ENCODE data around the gene WNK3. TPM values are rescaled to one million over a fixed set of nuclear protein-coding genes. Genes with fewer than 3 reads are reported as not detected.

WNK3 gene
- total and polyA plus RNA-seq, 2 experiments from 2014 or later = 27.6 to 57.5 TPM

- no peaks in the 10 kb centered on the region for H3K4me1 Mint-ChIP-seq
- no peak for DNase-seq (ENCODE audit: low spot score)
- no peak overlapping the region for H3K4me3 Mint-ChIP-seq
- no peaks in the 10 kb centered on the region for H3F3A ChIP-seq (replicated peaks; ENCODE audit: low read depth)
- no peaks in the 10 kb centered on the region for H3K27me3 ChIP-seq (ENCODE audit: insufficient read depth)
- no peak for ATAC-seq
- TF ChIP-seq, protein P1, sequence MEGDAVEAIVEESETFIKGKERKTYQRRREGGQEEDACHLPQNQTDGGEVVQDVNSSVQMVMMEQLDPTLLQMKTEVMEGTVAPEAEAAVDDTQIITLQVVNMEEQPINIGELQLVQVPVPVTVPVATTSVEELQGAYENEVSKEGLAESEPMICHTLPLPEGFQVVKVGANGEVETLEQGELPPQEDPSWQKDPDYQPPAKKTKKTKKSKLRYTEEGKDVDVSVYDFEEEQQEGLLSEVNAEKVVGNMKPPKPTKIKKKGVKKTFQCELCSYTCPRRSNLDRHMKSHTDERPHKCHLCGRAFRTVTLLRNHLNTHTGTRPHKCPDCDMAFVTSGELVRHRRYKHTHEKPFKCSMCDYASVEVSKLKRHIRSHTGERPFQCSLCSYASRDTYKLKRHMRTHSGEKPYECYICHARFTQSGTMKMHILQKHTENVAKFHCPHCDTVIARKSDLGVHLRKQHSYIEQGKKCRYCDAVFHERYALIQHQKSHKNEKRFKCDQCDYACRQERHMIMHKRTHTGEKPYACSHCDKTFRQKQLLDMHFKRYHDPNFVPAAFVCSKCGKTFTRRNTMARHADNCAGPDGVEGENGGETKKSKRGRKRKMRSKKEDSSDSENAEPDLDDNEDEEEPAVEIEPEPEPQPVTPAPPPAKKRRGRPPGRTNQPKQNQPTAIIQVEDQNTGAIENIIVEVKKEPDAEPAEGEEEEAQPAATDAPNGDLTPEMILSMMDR (conservative IDR thresholded peaks at IDR 0.05; ENCODE audit: low read depth in 2 of 2) = no peak
- no peak for TF ChIP-seq EZH2 (IDR thresholded peaks at IDR 0.05; ENCODE audit: low read depth, unreplicated experiment)
- no peak for TF ChIP-seq ETS1 (IDR thresholded peaks at IDR 0.05)
- TF ChIP-seq NANOG (IDR thresholded peaks at IDR 0.05; ENCODE audit: borderline replicate concordance) = no peak
- no peak for TF ChIP-seq POLR2AphosphoS5 (IDR thresholded peaks at IDR 0.05; ENCODE audit: low read depth)
- H3K4me1 ChIP-seq (ENCODE audit: insufficient read depth) = no peaks in the 10 kb centered on the region
- H3K27ac ChIP-seq (ENCODE audit: low read depth) = no peak overlapping the region
- peaks cover 3% of the 10 kb centered on the region; the same call in 1 of the 2 replicates for H3K36me3 ChIP-seq (ENCODE audit: insufficient read depth)
- no peak overlapping the region for H3K4me2 ChIP-seq
- H3K79me2 ChIP-seq (replicated peaks; ENCODE audit: insufficient read depth) = no peaks in the 10 kb centered on the region
- H3K36me3 Mint-ChIP-seq (ENCODE audit: low read depth) = peaks cover 12% of the 10 kb centered on the region
- H2AFZ ChIP-seq = no peak overlapping the region
- H3K27ac Mint-ChIP-seq = no peak overlapping the region
- no peaks in the 10 kb centered on the region for H3K9me3 Mint-ChIP-seq
- H4K20me1 ChIP-seq (replicated peaks; ENCODE audit: insufficient read depth) = no peaks in the 10 kb centered on the region
- no peaks in the 10 kb centered on the region for H3K27me3 Mint-ChIP-seq (ENCODE audit: insufficient read depth, low read depth, poor library complexity)
- no peak overlapping the region for H3K4me3 ChIP-seq
- H3K9me2 ChIP-seq (ENCODE audit: insufficient read depth) = no peaks in the 10 kb centered on the region
These were observed 51.5 kb downstream of the WNK3 start for GRCh38 chrX:54306379-54306778.

DNA sequence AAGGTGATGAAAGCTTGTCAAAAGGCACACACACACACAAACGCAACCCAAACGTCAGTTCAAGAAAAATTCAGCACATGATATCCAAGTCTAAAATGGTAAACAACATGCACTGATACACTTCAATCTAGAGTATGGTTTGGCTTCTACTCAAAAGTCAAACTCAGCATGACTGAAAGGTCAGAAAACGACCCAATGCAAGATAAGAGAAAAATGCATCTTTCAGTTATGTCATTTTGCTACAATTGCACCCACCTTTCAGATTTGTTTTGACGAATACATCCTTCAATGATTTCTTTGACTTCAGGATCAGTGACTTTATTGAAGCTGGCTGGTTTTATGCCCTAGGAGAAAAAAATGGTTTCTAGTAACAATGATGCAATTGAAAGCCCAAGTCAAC is 56.3 kb downstream of the WNK3 start:
- Mint-ChIP-seq H3K36me3 (ENCODE audit: low read depth) (peaks cover 6% of the 10 kb centered on the region), H3K4me3 (no peak overlapping the region), H3K9me3 (no peaks in the 10 kb centered on the region), H3K27me3 (ENCODE audit: insufficient read depth, low read depth, poor library complexity) (no peaks in the 10 kb centered on the region), H3K4me1 (no peaks in the 10 kb centered on the region), H3K27ac (no peak overlapping the region)
- Histone ChIP-seq H3K27ac (ENCODE audit: low read depth) (no peak overlapping the region), H3K4me2 (no peak overlapping the region), H2AFZ (no peak overlapping the region), H3F3A (replicated peaks; ENCODE audit: low read depth) (no peaks in the 10 kb centered on the region), H3K4me1 (ENCODE audit: insufficient read depth) (no peaks in the 10 kb centered on the region), H3K36me3 (ENCODE audit: insufficient read depth) (no peaks in the 10 kb centered on the region), H3K4me3 (no peak overlapping the region), H3K79me2 (replicated peaks; ENCODE audit: insufficient read depth) (no peaks in the 10 kb centered on the region), H4K20me1 (replicated peaks; ENCODE audit: insufficient read depth) (no peaks in the 10 kb centered on the region), H3K27me3 (ENCODE audit: insufficient read depth) (no peaks in the 10 kb centered on the region), H3K9me2 (ENCODE audit: insufficient read depth) (no peaks in the 10 kb centered on the region)
- DNase-seq (ENCODE audit: low spot score) = no peak
- ATAC-seq = no peak
- no peak for TF ChIP-seq EZH2 (IDR thresholded peaks at IDR 0.05; ENCODE audit: low read depth, unreplicated experiment)
- TF ChIP-seq NANOG (IDR thresholded peaks at IDR 0.05; ENCODE audit: borderline replicate concordance) = no peak
- no peak for TF ChIP-seq ZNF114 (CRISPR knock-in tag; IDR thresholded peaks at IDR 0.05)
- TF ChIP-seq CREB1 (CRISPR knock-in tag; IDR thresholded peaks at IDR 0.05; ENCODE audit: low read depth) = no peak
- no peak for TF ChIP-seq JUNB (IDR thresholded peaks at IDR 0.05; ENCODE audit: unreplicated experiment)
- no peak for TF ChIP-seq POLR2AphosphoS5 (IDR thresholded peaks at IDR 0.05; ENCODE audit: low read depth)

DNA sequence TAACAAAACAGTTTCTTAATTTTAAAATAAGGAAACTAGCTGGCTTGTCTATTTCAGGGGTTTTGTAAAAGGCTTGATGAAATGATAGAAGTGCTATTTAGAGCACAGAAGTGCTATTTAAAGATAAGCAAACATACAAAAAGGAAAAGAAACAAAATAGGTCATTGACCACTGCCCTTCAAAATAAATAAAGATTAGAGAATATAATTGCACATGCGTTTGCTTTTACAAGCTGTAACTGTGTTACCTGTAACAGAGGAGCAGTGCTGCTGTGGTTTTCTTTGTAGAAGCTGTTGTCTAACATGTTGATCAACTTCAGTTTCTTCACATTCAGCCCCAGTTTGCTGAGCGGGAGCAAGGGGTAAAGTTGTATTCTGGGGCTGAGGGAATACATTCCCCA is 63.5 kb downstream of the WNK3 start:
- Histone ChIP-seq H3K4me3 (no peak overlapping the region), H3K9me2 (ENCODE audit: insufficient read depth) (no peaks in the 10 kb centered on the region), H2AFZ (no peak overlapping the region), H4K20me1 (replicated peaks; ENCODE audit: insufficient read depth) (no peaks in the 10 kb centered on the region), H3K27ac (ENCODE audit: low read depth) (no peak overlapping the region), H3F3A (replicated peaks; ENCODE audit: low read depth) (no peaks in the 10 kb centered on the region), H3K4me1 (ENCODE audit: insufficient read depth) (no peaks in the 10 kb centered on the region), H3K79me2 (replicated peaks; ENCODE audit: insufficient read depth) (no peaks in the 10 kb centered on the region), H3K36me3 (ENCODE audit: insufficient read depth) (no peaks in the 10 kb centered on the region), H3K4me2 (no peak overlapping the region), H3K27me3 (ENCODE audit: insufficient read depth) (no peaks in the 10 kb centered on the region)
- no peak for DNase-seq (ENCODE audit: low spot score)
- Mint-ChIP-seq H3K36me3 (ENCODE audit: low read depth) (peaks cover 20% of the 10 kb centered on the region; the same call in 2 of the 3 replicates), H3K4me3 (no peak overlapping the region), H3K9me3 (no peaks in the 10 kb centered on the region), H3K4me1 (no peaks in the 10 kb centered on the region), H3K27me3 (ENCODE audit: insufficient read depth, low read depth, poor library complexity) (no peaks in the 10 kb centered on the region), H3K27ac (no peak overlapping the region)
- ATAC-seq = no peak
- no peak for TF ChIP-seq EZH2 (IDR thresholded peaks at IDR 0.05; ENCODE audit: low read depth, unreplicated experiment)
- TF ChIP-seq, protein P1 (conservative IDR thresholded peaks at IDR 0.05; ENCODE audit: low read depth in 2 of 2) = no peak
- no peak for TF ChIP-seq CREB1 (CRISPR knock-in tag; IDR thresholded peaks at IDR 0.05; ENCODE audit: low read depth)
- TF ChIP-seq POLR2AphosphoS5 (IDR thresholded peaks at IDR 0.05; ENCODE audit: low read depth) = no peak
- TF ChIP-seq STAT1 (IDR thresholded peaks at IDR 0.05; ENCODE audit: unreplicated experiment) = no peak
- no peak for TF ChIP-seq JUNB (IDR thresholded peaks at IDR 0.05; ENCODE audit: unreplicated experiment)
- TF ChIP-seq ZNF331 (CRISPR knock-in tag; IDR thresholded peaks at IDR 0.05; ENCODE audit: low read depth) = no peak
- no peak for TF ChIP-seq ETS1 (IDR thresholded peaks at IDR 0.05)
- TF ChIP-seq EZH2phosphoT487 (IDR thresholded peaks at IDR 0.05; ENCODE audit: unreplicated experiment) = no peak
- TF ChIP-seq ZNF114 (CRISPR knock-in tag; IDR thresholded peaks at IDR 0.05) = no peak
